Left hindlimb (tissue), 1 donor: ENCODE results near the gene WDR93.

Source experiments
- DNase-seq: peaks from one replicate; pipeline ENCODE4 v3.0.0-alpha.2; 2018

WDR93 gene

DNA sequence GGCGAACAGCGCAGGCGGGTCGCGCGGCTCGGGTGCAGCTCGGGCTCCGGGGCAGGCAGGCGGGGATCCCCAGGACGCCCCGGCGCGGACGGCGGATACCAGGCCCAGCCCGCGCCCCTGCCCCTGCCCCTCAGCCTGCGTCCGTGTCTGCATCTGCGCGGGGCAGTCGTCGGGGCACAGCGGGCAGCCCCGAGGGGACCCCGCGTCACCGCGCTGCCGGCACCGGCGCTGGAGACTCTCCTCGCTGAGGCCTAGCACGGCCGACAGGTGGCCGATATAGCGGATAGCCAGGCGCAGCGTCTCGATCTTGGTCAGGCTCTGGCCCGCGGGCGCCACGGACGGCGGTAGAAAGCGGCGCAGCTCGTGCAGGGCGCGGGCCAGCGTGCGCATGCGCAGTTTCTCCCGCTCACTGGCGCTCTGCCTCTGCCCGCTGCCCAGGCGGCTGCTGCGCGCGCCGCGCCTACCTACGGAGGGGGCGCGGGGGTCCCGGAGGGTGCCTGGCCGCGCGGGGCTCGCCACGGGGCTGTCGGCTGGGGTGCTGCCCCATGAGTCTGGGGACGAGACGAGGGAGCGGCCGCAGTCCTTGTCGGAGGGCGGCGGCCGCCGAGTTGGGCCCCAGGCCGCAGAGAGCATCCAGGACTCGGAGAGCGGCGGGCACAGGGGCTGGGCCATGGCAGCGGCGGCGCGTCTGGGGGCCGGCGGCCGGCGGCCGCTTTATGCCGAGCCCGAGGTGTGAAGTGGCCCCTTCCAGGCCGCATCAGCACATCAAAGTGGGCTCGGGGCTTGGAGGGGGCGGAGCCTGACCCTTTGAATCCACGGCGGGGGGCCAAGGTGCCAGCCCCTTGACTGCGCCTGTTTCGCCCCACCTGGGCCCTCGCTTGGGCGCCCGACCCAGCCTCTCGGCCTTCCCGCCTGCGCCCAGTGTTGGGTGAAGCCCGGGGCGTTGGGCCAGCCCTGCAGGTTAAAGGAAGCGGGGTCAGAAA lies 60.2 kb downstream of the WDR93 start, which contains the start of gene MESP1:
TSS of gene MESP1 (minus strand) at position 690 of the 983 bp plus-strand sequence. CDS start at position 672, 18 bp downstream.
- DNase-seq: peak; percentile 92

DNA sequence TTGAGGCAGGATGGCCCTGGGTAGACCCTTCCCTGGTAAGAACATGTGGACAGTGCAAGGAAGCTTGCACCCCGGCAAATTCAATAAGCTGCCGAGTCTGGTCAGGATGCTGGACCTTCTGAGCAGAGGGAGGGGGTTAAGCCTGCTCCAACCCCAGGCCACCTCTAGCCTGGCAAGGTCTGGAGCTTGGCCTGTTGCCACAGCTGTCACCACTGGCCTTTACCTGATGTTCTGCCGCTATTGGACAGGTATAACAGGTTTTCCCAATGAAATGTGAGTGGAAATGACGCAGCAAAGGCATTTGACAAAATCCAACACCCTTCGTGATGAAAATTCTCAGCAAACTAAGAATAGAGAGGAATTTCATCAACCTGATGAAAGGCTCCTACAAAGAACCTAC lies 61.1 kb downstream of the WDR93 start:
- no peak for DNase-seq

- no peak for DNase-seq
These were observed 63.2 kb downstream of the WDR93 start for GRCh38 chr15:89753855-89754254.

DNA sequence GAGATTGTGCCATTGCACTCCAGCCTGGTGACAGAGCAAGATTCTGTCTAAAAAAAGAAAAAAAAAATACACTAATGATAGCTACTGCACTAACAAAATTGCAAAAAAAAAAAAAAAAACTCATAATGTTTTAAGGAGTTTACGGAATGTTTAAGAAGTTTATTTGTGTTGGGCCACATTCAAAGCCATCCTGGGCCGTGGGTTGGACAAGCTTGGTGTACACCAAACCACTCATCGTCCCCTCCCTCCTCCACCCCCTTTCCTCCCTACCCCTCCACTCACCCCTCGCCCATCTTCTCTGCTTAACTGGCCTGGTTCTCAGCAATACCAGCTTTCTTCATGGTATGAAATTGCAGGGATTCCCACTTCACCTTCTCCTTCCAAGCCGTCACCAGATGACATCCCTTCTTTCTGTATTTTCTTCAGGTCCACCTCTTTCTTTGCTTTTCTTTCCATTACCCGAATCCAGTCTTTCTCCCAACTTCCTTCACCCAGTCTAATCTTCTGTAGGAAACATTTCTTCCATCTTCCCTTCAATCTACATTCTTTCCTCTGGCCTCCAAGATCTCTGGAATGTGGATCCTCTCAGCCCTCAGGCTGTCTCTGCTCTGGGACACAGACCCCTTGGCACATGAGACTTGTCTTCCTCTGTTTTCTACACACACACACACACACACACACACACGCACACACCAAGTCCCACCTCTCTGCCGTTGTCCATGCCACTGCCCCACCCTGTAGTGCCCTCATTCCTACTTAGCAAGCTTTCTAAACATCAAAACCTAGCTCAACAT lies 63.9 kb downstream of the WDR93 start:
- DNase-seq: no peak

- DNase-seq: no peak
These were observed 65.1 kb downstream of the WDR93 start for GRCh38 chr15:89755701-89756100.

GRCh38 chr15:89756897-89757296 lies 66.3 kb downstream of the WDR93 start:
- no peak for DNase-seq

DNA sequence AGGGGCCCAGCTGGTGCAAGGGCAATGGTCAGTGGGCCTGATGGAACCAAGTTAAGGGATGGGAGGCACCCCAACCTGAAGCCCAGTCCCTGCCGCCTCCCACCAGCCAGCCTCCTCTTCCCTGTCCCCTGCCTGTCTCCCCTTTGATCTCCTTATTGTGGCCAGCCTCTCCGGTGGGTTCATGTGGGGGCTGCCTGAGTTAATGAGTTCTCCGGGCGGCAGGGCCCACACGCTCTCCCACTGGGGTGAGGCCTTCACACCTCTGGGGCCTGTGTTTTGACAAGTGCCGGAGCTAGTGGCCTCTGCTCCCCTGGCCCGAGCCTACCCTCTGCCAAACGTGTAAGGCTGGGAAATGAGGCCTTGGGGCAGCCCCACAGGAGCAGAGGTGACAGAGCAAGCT lies 67.7 kb downstream of the WDR93 start:
- no peak for DNase-seq

DNA sequence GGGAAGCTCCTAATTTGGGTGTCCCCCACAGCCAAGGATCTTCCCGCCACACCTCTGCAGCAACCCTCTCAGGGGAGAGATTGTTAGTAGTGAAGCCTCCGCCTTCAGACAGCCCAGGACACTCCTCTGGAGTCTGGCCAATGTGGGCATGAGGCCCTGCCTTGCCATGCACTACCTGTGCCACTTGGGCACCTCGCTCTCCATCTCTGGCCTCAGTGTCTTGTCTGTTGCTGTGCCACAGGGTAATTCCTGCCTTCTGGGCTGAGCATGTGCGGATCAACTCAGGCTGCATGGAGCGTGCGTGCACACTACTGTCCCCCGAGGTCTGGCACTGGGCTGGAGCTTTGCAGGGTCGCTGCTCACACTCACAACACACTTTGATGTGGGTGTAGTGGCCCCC lies 68.4 kb downstream of the WDR93 start:
- DNase-seq: no peak

DNA sequence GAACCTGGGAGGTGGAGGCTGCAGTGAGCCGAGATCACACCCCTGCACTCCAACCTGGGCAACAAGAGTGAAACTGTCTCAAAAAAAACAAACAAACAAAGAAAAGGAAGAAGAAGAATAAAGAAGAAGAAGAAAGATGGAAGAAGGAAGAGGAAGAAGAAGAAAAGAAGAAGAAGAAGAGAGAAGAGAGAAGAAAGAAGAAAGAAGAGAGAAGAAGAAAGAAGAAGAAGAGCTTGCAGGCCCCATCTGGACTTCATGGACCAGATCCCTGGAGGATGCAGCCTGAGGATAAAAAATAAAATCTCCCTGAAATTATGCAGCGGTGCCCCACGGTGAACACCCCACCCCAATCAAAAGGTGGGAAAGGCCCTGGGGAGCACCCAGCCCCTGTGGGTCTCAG lies 69.2 kb downstream of the WDR93 start:
- DNase-seq: no peak

GRCh38 chr15:89760303-89761008 lies 69.8 kb downstream of the WDR93 start:
- peak; percentile 74 for DNase-seq

- no peak for DNase-seq
These were observed 70.6 kb downstream of the WDR93 start for GRCh38 chr15:89761009-89761831.

GRCh38 chr15:89761929-89762328 lies 71.3 kb downstream of the WDR93 start:
- DNase-seq: no peak

- no peak for DNase-seq
These were observed 75.1 kb downstream of the WDR93 start for GRCh38 chr15:89765694-89766093.

DNA sequence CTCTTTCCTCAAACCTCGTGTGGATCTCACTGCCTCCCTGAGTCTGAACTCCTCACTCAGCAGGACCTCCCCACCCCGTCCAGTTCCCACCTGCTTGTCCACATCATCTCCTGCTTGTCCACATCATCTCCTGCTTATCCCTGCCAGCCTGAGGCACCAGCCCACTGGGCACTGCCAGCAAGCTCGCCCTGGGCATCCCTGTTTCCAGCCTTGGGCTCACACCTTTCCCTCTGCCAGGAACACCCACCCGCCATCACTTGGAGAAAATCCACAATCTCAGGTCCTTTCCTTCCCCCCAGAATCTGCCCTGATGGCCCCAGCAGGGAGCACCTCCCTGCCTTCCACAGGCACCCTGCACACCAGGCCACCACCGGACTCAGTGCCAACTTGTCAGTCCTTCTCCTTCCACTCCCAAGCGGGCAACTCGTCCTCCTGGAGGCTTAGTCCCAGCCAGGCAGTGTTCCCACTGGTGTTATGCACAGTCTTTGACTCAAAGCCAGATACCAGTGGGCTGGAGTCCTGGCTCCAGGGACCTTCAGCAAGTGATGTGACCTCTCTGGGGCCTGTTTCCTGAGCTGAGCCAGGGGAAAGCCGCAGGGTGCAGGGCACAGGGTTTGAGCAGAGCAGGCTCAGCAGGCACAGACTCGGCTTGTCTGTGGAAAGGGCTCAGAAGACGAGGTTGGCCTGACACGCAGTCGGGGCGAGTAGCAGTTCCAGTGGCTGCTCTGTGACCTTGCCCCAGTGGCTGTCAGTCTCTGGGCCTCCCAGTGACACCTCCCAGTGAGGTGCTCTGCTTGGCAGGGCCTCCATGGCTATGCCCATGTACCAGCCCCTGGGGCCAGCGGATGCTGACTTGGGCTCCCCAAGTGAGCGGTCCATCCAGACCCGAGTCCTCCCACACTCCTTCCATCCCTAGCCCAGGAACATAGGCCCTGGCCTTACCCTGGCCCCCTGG lies 76.0 kb downstream of the WDR93 start:
- no peak for DNase-seq

DNA sequence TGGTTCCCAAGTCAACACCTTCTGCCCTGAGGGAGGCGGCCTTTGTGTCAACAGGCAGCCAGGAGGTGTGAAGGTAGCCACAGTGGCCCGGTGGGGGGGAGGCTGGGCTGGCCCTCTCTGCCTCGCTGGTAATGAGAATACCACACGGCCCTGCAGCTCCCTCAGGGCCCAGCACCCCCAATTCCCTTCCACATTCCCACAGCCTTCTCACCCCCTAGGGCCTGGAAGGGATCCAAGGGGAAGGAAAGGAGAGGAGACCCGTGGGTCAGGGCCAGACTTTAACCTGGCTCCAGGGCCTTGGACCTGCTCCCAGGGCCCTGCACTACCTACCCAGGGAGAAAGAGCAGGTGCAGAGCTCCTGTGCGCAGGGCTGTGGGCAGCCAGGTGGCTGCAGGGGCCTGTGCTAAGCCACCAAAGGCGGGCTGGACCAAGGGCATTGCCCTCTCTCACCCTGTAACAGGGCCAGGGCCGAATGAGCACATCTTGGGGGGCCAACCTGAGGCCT lies 76.9 kb downstream of the WDR93 start:
- no peak for DNase-seq

DNA sequence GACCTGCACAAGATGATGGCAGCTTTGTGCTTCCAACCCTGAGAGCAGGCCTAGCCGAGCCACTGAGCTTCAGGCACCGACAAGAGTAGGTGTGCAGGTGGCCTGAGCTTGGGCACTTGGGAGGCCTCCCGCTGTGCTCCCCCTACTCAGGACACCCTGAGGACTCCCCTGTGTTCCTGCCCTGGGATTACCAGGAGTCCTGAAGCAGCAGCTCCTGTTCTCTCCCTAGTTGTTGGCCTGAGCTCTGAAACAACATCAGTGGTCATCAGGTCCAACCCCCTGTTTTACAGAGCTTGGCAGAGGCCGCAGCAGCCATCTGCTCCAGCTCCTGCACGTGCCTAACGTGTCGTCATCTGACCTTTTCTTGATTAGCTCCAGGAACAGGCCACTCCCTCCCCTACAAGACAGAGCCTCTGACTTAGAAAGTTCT lies 77.5 kb downstream of the WDR93 start:
- DNase-seq: no peak

- no peak for DNase-seq
These were observed 78.8 kb downstream of the WDR93 start for GRCh38 chr15:89769366-89769765.

GRCh38 chr15:89770041-89770440 lies 79.4 kb downstream of the WDR93 start:
- DNase-seq: no peak

DNA sequence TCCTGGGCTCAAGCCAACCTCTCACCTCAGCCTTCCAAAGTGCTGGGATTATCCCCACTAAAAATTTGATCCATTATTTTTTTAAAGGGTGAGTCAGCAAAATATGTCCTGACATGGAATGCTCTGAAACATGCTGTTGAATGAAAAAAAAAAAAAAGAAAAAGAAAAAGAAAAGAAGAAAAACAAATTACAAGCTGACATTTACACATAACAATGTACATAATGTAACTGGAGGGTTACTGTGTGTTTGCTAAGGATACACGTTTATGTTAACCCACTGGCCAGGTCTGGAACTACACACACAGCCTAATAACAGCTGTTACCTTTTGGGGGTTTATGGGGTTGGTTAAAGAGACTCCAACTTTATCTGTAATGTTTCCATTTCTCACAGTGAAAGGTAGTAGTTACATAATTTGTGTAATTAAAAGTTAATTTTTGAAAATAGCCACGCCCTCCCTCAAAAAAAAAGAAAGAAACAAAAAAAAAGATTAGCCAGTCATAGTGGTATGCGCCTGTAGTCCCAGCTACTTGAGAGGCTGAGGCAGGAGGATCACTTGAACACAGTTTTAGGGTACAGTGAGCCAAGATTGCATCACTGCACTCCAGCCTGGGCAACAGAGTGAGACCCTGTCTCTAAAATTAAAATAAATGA lies 82.4 kb downstream of the WDR93 start:
- no peak for DNase-seq

DNA sequence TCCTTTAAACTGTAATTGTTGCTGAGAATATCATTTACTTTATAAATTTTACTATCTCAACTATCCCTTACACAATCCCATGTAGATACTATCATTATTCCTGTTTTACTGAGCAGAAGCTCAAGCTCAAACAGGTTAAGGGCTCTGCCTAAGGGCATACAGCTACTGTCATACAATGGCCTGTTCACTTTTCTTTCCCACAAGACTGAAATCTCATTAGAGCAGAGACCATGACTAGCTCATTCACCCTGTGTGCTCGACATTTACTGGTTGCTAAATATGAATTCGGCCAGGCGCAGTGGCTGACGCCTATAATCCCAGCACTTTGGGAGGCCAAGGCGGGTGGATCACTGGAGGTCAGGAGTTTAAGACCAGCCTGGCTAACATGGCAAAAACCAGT lies 83.9 kb downstream of the WDR93 start:
- no peak for DNase-seq
